GM12878 (cell line): Measurements from ENCODE around the gene CDK2. TPM values are rescaled to one million over a fixed set of nuclear protein-coding genes. Genes with fewer than 3 reads are reported as not detected.
A peak's percentile ranks its signal among the peaks of the same experiment; 100 is the strongest.

Experiments used
- ASH2L ChIP-seq: fragments of 300-600, 200-600 bp; sonication (generic); IDR thresholded peaks from 2 replicates; pipeline ENCODE4 v1.6.1; 2017; ENCODE audit warnings: low read depth, mild to moderate bottlenecking, borderline replicate concordance
- CBFB ChIP-seq: IDR thresholded peaks from 2 replicates; pipeline ENCODE4 v1.6.1; 2016; ENCODE audit warnings: antibody characterized with exemption, low read depth
- CBX3 ChIP-seq: fragments of 200-600 bp; sonication (generic); IDR thresholded peaks from 2 replicates; pipeline ENCODE4 v1.6.1; 2016; ENCODE audit warnings: low read depth, borderline replicate concordance
- GATAD2B ChIP-seq: fragments of 450-650 bp; conservative IDR thresholded peaks from 2 replicates; pipeline ENCODE4 v1.6.1; 2017; ENCODE audit warnings: low read depth, mild to moderate bottlenecking, moderate library complexity
- NFYB ChIP-seq: IDR thresholded peaks from 2 replicates; pipeline ENCODE4 v1.6.1; 2011; ENCODE audit warnings: low read depth, mild to moderate bottlenecking, low read length, improper control_type of control experiment, moderate library complexity; ENCODE audit not compliant: insufficient read depth
- PAX8 ChIP-seq: fragments of 450-650 bp; IDR thresholded peaks from 2 replicates; pipeline ENCODE4 v1.6.1; 2017; ENCODE audit warnings: mild to moderate bottlenecking, moderate library complexity
- SMAD1 ChIP-seq: fragments of 450-650 bp; IDR thresholded peaks from 2 replicates; pipeline ENCODE4 v1.6.1; 2018; ENCODE audit warnings: mild to moderate bottlenecking, low read depth; ENCODE audit not compliant: partially characterized antibody
- ZNF207 ChIP-seq: fragments of 450-650 bp; IDR thresholded peaks from 2 replicates; pipeline ENCODE4 v1.6.1; 2014; ENCODE audit warnings: antibody characterized with exemption, mild to moderate bottlenecking, borderline replicate concordance
- ZNF24 ChIP-seq: fragments of 450-650 bp; IDR thresholded peaks from 2 replicates; pipeline ENCODE4 v1.6.1; 2017; ENCODE audit warnings: antibody characterized with exemption, mild to moderate bottlenecking
- polyA plus RNA-seq, 11 experiments: library from polyadenylated mRNA; depleted of rRNA in 4 of 11; unstranded in 6 of 11; stranded (reverse) in 5 of 11; fragments of >200 nt; fragmentation: Nextera tagmentation in 4 of 11; fragmentation: Illumina TruSeq in 1 of 11; extraction: Ambion mirVana in 4 of 11; extraction: Trizol in 1 of 11; gene quantifications; 1 replicate in 1 of 11; 2 replicates in 10 of 11; pipeline versions ENCODE4 v1.2.1 to v1.2.3, GENCODE V29; 2011 to 2016; ENCODE audit warnings: inconsistent platforms in 2 of 11, missing spikeins in 2 of 11, low read depth in 1 of 11
- total RNA-seq, 4 experiments: library from RNA; depleted of rRNA in 3 of 4; stranded (reverse); fragments of >200 nt in 3 of 4; fragmentation: Illumina TruSeq in 1 of 4; extraction: Trizol in 1 of 4; gene quantifications; 2 replicates each; pipeline versions ENCODE4 v1.2.1 to v1.2.3, GENCODE V29; 2013 to 2021
- TF ChIP-seq, protein P1 (sequence below): IDR thresholded peaks from 2 replicates; pipeline ENCODE4 v1.6.1; 2012; ENCODE audit warnings: low read depth, low read length, improper control_type of control experiment
- TF ChIP-seq, protein P2 (sequence below): fragments of 450-650 bp; IDR thresholded peaks from 2 replicates; pipeline ENCODE4 v1.6.1; 2018; ENCODE audit warnings: borderline replicate concordance, mild to moderate bottlenecking; ENCODE audit not compliant: partially characterized antibody
- TF ChIP-seq, protein P3 (sequence below): fragments of 150-350 bp; IDR thresholded peaks from 2 replicates; pipeline ENCODE4 v1.6.1; 2014; ENCODE audit warnings: mild to moderate bottlenecking, low read depth, low read length
- TF ChIP-seq, protein P4 (sequence below): fragments of 450-650 bp; formaldehyde crosslinking; IDR thresholded peaks from 2 replicates; pipeline ENCODE4 v1.4.0; 2022; ENCODE audit warnings: mild to moderate bottlenecking, moderate library complexity
- TF ChIP-seq, protein P5 (sequence below): fragments of 450-650 bp; IDR thresholded peaks from 2 replicates; pipeline ENCODE4 v1.6.1; 2017; ENCODE audit warnings: mild to moderate bottlenecking, moderate library complexity
- TF ChIP-seq, protein P6 (sequence below): fragments of 450-650 bp; IDR thresholded peaks from 2 replicates; pipeline ENCODE4 v1.6.1; 2016; ENCODE audit warnings: mild to moderate bottlenecking

The CDK2 gene
- total and polyA plus RNA-seq, 10 of the 15 experiments (the other 5 are each of a cell fraction or from before 2014, with no cell fraction given): 13.1 to 138 (median 82.2) TPM

DNA sequence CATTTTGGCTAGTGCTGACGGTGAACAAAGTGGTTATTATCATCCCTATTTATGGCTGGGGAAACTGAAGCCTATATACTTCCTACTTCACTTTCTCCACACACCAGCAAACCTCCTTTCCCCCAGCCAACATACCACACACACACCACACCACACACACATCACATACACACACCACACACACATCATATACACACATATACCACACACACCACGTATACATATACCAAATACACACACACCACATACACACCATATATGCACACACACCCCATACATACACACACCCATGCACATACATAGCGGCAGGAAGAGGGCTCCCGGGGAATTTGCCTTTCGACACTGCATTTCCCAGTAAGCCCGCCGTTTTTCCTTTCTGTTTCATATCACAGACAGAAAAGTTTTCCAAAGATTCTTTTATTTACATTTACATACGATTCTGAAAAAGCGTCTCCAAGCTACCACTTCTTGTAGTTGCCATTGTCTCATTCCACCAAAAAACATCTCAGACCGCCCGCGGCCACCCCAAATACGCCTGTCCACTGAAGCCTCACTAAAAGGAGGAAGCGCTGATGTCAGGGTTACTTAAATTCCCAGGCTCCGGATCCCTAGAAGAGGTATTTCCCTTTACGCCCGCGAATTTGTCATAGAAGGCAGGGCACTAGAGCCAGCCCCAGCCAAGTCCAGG, 6.4 kb downstream of the CDK2 start (continued):
- TF ChIP-seq, protein P1, sequence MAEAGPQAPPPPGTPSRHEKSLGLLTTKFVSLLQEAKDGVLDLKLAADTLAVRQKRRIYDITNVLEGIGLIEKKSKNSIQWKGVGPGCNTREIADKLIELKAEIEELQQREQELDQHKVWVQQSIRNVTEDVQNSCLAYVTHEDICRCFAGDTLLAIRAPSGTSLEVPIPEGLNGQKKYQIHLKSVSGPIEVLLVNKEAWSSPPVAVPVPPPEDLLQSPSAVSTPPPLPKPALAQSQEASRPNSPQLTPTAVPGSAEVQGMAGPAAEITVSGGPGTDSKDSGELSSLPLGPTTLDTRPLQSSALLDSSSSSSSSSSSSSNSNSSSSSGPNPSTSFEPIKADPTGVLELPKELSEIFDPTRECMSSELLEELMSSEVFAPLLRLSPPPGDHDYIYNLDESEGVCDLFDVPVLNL: no peak
- TF ChIP-seq NFYB (no peak), CBFB (no peak), GATAD2B (no peak), ASH2L (no peak), ZNF207 (no peak), CBX3 (no peak), ZNF24 (no peak), PAX8 (peak; percentile 98), SMAD1 (peak; percentile 61)
- TF ChIP-seq, protein P2, sequence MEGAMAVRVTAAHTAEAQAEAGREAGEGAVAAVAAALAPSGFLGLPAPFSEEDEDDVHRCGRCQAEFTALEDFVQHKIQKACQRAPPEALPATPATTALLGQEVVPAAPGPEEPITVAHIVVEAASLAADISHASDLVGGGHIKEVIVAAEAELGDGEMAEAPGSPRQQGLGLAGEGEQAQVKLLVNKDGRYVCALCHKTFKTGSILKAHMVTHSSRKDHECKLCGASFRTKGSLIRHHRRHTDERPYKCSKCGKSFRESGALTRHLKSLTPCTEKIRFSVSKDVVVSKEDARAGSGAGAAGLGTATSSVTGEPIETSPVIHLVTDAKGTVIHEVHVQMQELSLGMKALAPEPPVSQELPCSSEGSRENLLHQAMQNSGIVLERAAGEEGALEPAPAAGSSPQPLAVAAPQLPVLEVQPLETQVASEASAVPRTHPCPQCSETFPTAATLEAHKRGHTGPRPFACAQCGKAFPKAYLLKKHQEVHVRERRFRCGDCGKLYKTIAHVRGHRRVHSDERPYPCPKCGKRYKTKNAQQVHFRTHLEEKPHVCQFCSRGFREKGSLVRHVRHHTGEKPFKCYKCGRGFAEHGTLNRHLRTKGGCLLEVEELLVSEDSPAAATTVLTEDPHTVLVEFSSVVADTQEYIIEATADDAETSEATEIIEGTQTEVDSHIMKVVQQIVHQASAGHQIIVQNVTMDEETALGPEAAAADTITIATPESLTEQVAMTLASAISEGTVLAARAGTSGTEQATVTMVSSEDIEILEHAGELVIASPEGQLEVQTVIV: no peak
- TF ChIP-seq, protein P3, sequence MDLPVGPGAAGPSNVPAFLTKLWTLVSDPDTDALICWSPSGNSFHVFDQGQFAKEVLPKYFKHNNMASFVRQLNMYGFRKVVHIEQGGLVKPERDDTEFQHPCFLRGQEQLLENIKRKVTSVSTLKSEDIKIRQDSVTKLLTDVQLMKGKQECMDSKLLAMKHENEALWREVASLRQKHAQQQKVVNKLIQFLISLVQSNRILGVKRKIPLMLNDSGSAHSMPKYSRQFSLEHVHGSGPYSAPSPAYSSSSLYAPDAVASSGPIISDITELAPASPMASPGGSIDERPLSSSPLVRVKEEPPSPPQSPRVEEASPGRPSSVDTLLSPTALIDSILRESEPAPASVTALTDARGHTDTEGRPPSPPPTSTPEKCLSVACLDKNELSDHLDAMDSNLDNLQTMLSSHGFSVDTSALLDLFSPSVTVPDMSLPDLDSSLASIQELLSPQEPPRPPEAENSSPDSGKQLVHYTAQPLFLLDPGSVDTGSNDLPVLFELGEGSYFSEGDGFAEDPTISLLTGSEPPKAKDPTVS: no peak
- TF ChIP-seq, protein P4, sequence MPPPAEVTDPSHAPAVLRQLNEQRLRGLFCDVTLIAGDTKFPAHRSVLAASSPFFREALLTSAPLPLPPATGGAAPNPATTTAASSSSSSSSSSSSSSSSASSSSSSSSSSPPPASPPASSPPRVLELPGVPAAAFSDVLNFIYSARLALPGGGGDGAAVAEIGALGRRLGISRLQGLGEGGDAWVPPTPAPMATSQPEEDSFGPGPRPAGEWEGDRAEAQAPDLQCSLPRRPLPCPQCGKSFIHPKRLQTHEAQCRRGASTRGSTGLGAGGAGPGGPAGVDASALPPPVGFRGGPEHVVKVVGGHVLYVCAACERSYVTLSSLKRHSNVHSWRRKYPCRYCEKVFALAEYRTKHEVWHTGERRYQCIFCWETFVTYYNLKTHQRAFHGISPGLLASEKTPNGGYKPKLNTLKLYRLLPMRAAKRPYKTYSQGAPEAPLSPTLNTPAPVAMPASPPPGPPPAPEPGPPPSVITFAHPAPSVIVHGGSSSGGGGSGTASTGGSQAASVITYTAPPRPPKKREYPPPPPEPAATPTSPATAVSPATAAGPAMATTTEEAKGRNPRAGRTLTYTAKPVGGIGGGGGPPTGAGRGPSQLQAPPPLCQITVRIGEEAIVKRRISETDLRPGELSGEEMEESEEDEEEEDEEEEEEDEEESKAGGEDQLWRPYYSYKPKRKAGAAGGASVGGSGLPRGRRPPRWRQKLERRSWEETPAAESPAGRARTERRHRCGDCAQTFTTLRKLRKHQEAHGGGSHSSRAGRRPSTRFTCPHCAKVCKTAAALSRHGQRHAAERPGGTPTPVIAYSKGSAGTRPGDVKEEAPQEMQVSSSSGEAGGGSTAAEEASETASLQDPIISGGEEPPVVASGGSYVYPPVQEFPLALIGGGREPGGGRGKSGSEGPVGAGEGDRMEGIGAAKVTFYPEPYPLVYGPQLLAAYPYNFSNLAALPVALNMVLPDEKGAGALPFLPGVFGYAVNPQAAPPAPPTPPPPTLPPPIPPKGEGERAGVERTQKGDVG (CRISPR knock-in tag): no peak
- TF ChIP-seq, protein P5, sequence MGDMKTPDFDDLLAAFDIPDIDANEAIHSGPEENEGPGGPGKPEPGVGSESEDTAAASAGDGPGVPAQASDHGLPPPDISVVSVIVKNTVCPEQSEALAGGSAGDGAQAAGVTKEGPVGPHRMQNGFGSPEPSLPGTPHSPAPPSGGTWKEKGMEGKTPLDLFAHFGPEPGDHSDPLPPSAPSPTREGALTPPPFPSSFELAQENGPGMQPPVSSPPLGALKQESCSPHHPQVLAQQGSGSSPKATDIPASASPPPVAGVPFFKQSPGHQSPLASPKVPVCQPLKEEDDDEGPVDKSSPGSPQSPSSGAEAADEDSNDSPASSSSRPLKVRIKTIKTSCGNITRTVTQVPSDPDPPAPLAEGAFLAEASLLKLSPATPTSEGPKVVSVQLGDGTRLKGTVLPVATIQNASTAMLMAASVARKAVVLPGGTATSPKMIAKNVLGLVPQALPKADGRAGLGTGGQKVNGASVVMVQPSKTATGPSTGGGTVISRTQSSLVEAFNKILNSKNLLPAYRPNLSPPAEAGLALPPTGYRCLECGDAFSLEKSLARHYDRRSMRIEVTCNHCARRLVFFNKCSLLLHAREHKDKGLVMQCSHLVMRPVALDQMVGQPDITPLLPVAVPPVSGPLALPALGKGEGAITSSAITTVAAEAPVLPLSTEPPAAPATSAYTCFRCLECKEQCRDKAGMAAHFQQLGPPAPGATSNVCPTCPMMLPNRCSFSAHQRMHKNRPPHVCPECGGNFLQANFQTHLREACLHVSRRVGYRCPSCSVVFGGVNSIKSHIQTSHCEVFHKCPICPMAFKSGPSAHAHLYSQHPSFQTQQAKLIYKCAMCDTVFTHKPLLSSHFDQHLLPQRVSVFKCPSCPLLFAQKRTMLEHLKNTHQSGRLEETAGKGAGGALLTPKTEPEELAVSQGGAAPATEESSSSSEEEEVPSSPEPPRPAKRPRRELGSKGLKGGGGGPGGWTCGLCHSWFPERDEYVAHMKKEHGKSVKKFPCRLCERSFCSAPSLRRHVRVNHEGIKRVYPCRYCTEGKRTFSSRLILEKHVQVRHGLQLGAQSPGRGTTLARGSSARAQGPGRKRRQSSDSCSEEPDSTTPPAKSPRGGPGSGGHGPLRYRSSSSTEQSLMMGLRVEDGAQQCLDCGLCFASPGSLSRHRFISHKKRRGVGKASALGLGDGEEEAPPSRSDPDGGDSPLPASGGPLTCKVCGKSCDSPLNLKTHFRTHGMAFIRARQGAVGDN: no peak
- TF ChIP-seq, protein P6, sequence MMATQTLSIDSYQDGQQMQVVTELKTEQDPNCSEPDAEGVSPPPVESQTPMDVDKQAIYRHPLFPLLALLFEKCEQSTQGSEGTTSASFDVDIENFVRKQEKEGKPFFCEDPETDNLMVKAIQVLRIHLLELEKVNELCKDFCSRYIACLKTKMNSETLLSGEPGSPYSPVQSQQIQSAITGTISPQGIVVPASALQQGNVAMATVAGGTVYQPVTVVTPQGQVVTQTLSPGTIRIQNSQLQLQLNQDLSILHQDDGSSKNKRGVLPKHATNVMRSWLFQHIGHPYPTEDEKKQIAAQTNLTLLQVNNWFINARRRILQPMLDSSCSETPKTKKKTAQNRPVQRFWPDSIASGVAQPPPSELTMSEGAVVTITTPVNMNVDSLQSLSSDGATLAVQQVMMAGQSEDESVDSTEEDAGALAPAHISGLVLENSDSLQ: no peak
